IMR-90 (cell line): ENCODE measurements around the gene KRT7. TPM values are rescaled to one million over a fixed set of nuclear protein-coding genes. Genes with fewer than 3 reads are reported as not detected.
A peak's percentile ranks its signal among the peaks of the same experiment; 100 is the strongest.

ENCODE experiments used
- ATAC-seq: fragments of 200-7000 bp; cut with Tn5 transposase; 2 replicates; pipeline ENCODE4 v1.9.1; 2020; ENCODE audit warnings: low read depth, mild to moderate bottlenecking, moderate library complexity
- BruUV-seq: library from RNA; stranded (reverse); fragments of 400-500 nt; replicated peaks from 2 replicates; lab custom pipeline; 2021; lab: Mats Ljungman, UMichigan
- CTCF ChIA-PET: fragments of 300-600 bp; formaldehyde crosslinking; extraction: SDS; loops from one replicate; lab custom pipeline; 2021; ENCODE audit warnings: antibody characterized with exemption; lab: Yijun Ruan, JAX
- POLR2A ChIA-PET: fragments of 300-600 bp; sonication (Branson Sonifier 250); formaldehyde crosslinking; loops from one replicate; lab custom pipeline; 2022; ENCODE audit warnings: antibody characterized with exemption; ENCODE audit not compliant: unreplicated experiment; lab: Charles Lee
- DNase-seq: peaks from one replicate; pipeline ENCODE4 v3.0.0; 2013
- H2AFZ ChIP-seq: replicated peaks from 2 replicates; pipeline ENCODE3; 2013; ENCODE audit warnings: low read length, mild to moderate bottlenecking; ENCODE audit not compliant: poor library complexity
- H2AK5ac ChIP-seq: 2 replicates; pipeline ENCODE4 v1.6.1; 2013; ENCODE audit warnings: low read depth, low read length, inconsistent platforms
- H2AK9ac ChIP-seq: replicated peaks from 2 replicates; pipeline ENCODE3; 2013; ENCODE audit warnings: mild to moderate bottlenecking, low read depth, low read length, moderate library complexity; ENCODE audit not compliant: poor library complexity
- H2BK120ac ChIP-seq: 2 replicates; pipeline ENCODE4 v1.6.1; 2013; ENCODE audit warnings: low read depth, low read length, inconsistent platforms
- H2BK15ac ChIP-seq: 3 replicates; pipeline ENCODE4 v1.6.1; 2013; ENCODE audit warnings: low read depth, low read length, inconsistent platforms
- H2BK20ac ChIP-seq: 2 replicates; pipeline ENCODE4 v1.6.1; 2013; ENCODE audit warnings: low read depth, mild to moderate bottlenecking, inconsistent platforms, low read length, moderate library complexity
- H2BK5ac ChIP-seq: 2 replicates; pipeline ENCODE4 v1.6.1; 2013; ENCODE audit warnings: mild to moderate bottlenecking, low read depth, low read length, inconsistent platforms; ENCODE audit not compliant: poor library complexity, severe bottlenecking
- H3K14ac ChIP-seq: replicated peaks from 2 replicates; pipeline ENCODE4 v1.6.1; 2013; ENCODE audit warnings: low read depth, low read length, inconsistent platforms
- H3K18ac ChIP-seq: 2 replicates; pipeline ENCODE4 v1.6.1; 2013; ENCODE audit warnings: low read depth, low read length, control low read depth
- H3K23ac ChIP-seq: 2 replicates; pipeline ENCODE4 v1.6.1; 2013; ENCODE audit warnings: low read depth, low read length, inconsistent platforms
- H3K27ac ChIP-seq: 2 replicates; pipeline ENCODE4 v1.5.1; 2013; ENCODE audit warnings: mild to moderate bottlenecking, control low read depth, low read length; ENCODE audit not compliant: insufficient read depth
- H3K27me3 ChIP-seq: 2 replicates; pipeline ENCODE4 v1.6.1; 2013; ENCODE audit warnings: low read length; ENCODE audit not compliant: control insufficient read depth, insufficient read depth
- H3K36me3 ChIP-seq: 2 replicates; pipeline ENCODE4 v1.6.1; 2013; ENCODE audit warnings: low read length, mixed read lengths; ENCODE audit not compliant: control insufficient read depth, insufficient read depth
- H3K4ac ChIP-seq: 2 replicates; pipeline ENCODE4 v1.6.1; 2013; ENCODE audit warnings: low read depth, low read length, inconsistent platforms
- H3K4me1 ChIP-seq: 2 replicates; pipeline ENCODE4 v1.6.1; 2013; ENCODE audit warnings: low read length, mixed read lengths; ENCODE audit not compliant: control insufficient read depth, insufficient read depth
- H3K4me2 ChIP-seq: 2 replicates; pipeline ENCODE4 v1.6.1; 2013; ENCODE audit warnings: low read depth, mild to moderate bottlenecking, control low read depth, low read length, moderate library complexity
- H3K4me3 ChIP-seq: 2 replicates; pipeline ENCODE4 v1.5.1; 2013; ENCODE audit warnings: low read depth, mild to moderate bottlenecking, control low read depth, low read length, moderate library complexity; ENCODE audit not compliant: insufficient read depth
- H3K56ac ChIP-seq: 2 replicates; pipeline ENCODE4 v1.6.1; 2013; ENCODE audit warnings: low read length, inconsistent platforms; ENCODE audit not compliant: insufficient read depth; ENCODE audit errors: extremely low read depth
- H3K79me1 ChIP-seq, 2 experiments: 2 replicates each; pipeline ENCODE4 v1.6.1; 2013; ENCODE audit warnings: low read length in 2 of 2, inconsistent platforms in 1 of 2, low read depth in 1 of 2
- H3K9ac ChIP-seq: 2 replicates; pipeline ENCODE4 v1.6.1; 2013; ENCODE audit warnings: low read depth, low read length, control low read depth
- H3K9me1 ChIP-seq: 2 replicates; pipeline ENCODE4 v1.6.1; 2013; ENCODE audit warnings: low read length, inconsistent platforms; ENCODE audit not compliant: insufficient read depth
- H3K9me3 ChIP-seq: 2 replicates; pipeline ENCODE4 v1.6.1; 2013; ENCODE audit warnings: low read length; ENCODE audit not compliant: control insufficient read depth, insufficient read depth
- H4K20me1 ChIP-seq: 2 replicates; pipeline ENCODE4 v1.6.1; 2013; ENCODE audit warnings: low read length, inconsistent platforms; ENCODE audit not compliant: insufficient read depth
- H4K5ac ChIP-seq: 2 replicates; pipeline ENCODE4 v1.6.1; 2013; ENCODE audit warnings: mild to moderate bottlenecking, low read depth, low read length, control low read depth
- H4K8ac ChIP-seq, 2 experiments: 2 replicates each; pipeline ENCODE4 v1.6.1; 2013; ENCODE audit warnings: low read depth in 2 of 2, low read length in 2 of 2, control low read depth in 1 of 2, inconsistent platforms in 1 of 2
- H4K91ac ChIP-seq: 2 replicates; pipeline ENCODE4 v1.6.1; 2013; ENCODE audit warnings: low read depth, low read length, inconsistent platforms; ENCODE audit not compliant: insufficient read depth
- BHLHE40 ChIP-seq: fragments of 150-350 bp; IDR thresholded peaks from 2 replicates; pipeline ENCODE4 v1.6.1; 2016; ENCODE audit warnings: mild to moderate bottlenecking, low read depth, low read length
- CEBPB ChIP-seq: IDR thresholded peaks from 2 replicates; pipeline ENCODE4 v1.6.1; 2012; ENCODE audit warnings: low read depth, low read length, improper control_type of control experiment
- CHD1 ChIP-seq: IDR thresholded peaks from 2 replicates; pipeline ENCODE4 v1.6.1; 2012; ENCODE audit warnings: low read depth, low read length, improper control_type of control experiment
- FOS ChIP-seq: fragments of 150-350 bp; IDR thresholded peaks from 2 replicates; pipeline ENCODE4 v1.6.1; 2016; ENCODE audit warnings: low read depth, low read length
- MAFK ChIP-seq: IDR thresholded peaks from 2 replicates; pipeline ENCODE4 v1.6.1; 2012; ENCODE audit warnings: low read depth, low read length, improper control_type of control experiment
- MXI1 ChIP-seq: IDR thresholded peaks from 2 replicates; pipeline ENCODE4 v1.6.1; 2012; ENCODE audit warnings: low read depth, mild to moderate bottlenecking, low read length, moderate library complexity, borderline replicate concordance
- NFE2L2 ChIP-seq: fragments of 150-350 bp; IDR thresholded peaks from 2 replicates; pipeline ENCODE4 v1.6.1; 2016; ENCODE audit warnings: low read depth, mild to moderate bottlenecking, low read length
- POLR2A ChIP-seq: IDR thresholded peaks from 2 replicates; pipeline ENCODE4 v1.6.1; 2012; ENCODE audit warnings: mild to moderate bottlenecking, low read depth, low read length
- RAD21 ChIP-seq: IDR thresholded peaks from 2 replicates; pipeline ENCODE4 v1.6.1; 2012; ENCODE audit warnings: low read length, improper control_type of control experiment
- RCOR1 ChIP-seq: IDR thresholded peaks from 2 replicates; pipeline ENCODE4 v1.6.1; 2012; ENCODE audit warnings: mild to moderate bottlenecking, low read length, improper control_type of control experiment; ENCODE audit not compliant: insufficient replicate concordance
- RFX5 ChIP-seq: IDR thresholded peaks from 2 replicates; pipeline ENCODE4 v1.8.0; 2012; ENCODE audit warnings: low read depth, mild to moderate bottlenecking, low read length, moderate library complexity
- SMC3 ChIP-seq: fragments of 150-350 bp; IDR thresholded peaks from 2 replicates; pipeline ENCODE4 v1.6.1; 2016; ENCODE audit warnings: low read depth, mild to moderate bottlenecking, antibody characterized with exemption, low read length, moderate library complexity
- WGBS, 2 experiments: methylation state at CpG; one replicate each; pipeline versions ENCODE4 v1.1.5 to v1.1.7; 2013; ENCODE audit warnings: missing lambda C conversion rate in 2 of 2; ENCODE audit not compliant: insufficient read length in 1 of 2; ENCODE audit errors: extremely low coverage in 2 of 2; 5-methylcytosine and 5-hydroxymethylcytosine counted together
- dilution Hi-C: fragments of 300-500 bp; cut with HindIII; formaldehyde crosslinking; loops from one replicate; pipeline ENCODE4 v1.14.3; 2018; ENCODE audit warnings: low sequenced_read_pairs; ENCODE audit not compliant: unreplicated experiment
- in situ Hi-C: fragments of 300-500 bp; cut with MboI; formaldehyde crosslinking; loops from 3 replicates; pipeline ENCODE4 v1.14.3; 2019; ENCODE audit warnings: low sequenced_read_pairs, inconsistent platforms, mixed read lengths
- intact Hi-C: fragments of 100-400 bp; cut with micrococcal nuclease; formaldehyde crosslinking; loops from 2 replicates; pipeline ENCODE4 v1.10.0; 2022
- polyA plus RNA-seq, 3 experiments: library from polyadenylated mRNA; depleted of rRNA; stranded (reverse); fragments of >200 nt; gene quantifications; 2 replicates each; pipeline ENCODE4 v1.2.3, GENCODE V29; 2012; ENCODE audit warnings: low replicate concordance in 1 of 3
- total RNA-seq: library from RNA; depleted of rRNA; stranded (reverse); fragments of >200 nt; gene quantifications from 2 replicates; pipeline ENCODE4 v1.2.3, GENCODE V29; 2012
- TF ChIP-seq, protein P1 (sequence below): fragments of 150-350 bp; IDR thresholded peaks from 2 replicates; pipeline ENCODE4 v1.6.1; 2017; ENCODE audit warnings: mild to moderate bottlenecking, antibody characterized with exemption, low read length, low read depth
- TF ChIP-seq, protein P2 (sequence below): conservative IDR thresholded peaks from 2 replicates; pipeline ENCODE4 v1.5.1; 2012; ENCODE audit warnings: mild to moderate bottlenecking, low read depth, low read length, improper control_type of control experiment

Gene KRT7
- total and polyA plus RNA-seq, 2 of the 4 experiments (the other 2 are of a cell fraction) = 0.54 to 1.7 TPM

DNA sequence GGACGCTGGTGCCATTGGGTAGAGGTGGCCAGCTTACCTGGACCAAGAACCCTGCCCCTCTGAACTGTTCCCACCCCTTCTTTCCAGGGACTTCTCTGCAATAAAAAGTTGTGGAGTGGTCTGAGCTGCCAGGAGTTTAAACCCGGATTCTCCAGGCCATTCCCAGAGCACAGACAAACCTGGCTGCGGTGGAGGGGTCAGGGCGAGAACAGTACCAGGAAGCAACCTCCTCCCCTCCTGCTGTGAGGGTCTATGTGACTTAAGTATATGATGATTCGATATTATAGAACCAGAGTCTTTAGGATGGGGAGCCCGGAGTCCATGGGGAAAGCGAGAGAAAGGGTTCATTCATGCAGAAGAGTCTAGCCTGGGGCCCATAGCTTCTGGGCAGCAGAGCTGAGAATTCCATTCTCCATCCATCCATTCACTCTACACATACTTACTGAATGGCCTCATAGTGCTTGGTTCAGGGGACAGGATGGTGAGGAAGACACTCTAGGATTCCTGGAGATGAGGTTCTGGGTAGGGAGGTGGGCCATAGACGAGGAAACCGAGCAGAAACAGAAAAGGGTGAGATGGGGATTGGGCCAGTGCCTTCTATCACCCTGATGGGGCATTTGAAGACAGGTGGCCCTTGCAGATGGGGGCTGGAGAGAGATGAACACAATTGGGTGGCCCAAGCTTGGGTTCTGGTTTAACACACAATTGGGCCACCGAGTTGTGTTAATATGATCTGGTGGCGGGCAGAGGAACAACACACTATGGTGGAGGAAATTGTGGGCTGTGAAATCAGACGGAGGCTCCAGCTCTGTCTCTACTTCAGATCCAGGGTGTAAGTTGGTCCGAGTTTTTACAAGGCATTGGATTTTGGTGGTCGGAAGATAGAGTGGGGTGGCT, 46.6 kb downstream of the KRT7 start:
- Histone ChIP-seq H2AK9ac (peak overlapping the region; percentile 95), H3K4me1 (peaks cover 24% of the 10 kb centered on the region), H2BK15ac (peak overlapping the region; percentile 100), H3K4me3 (no peak overlapping the region), H4K8ac (peak overlapping the region; percentile 91 to 99), H3K9me1 (peaks cover 47% of the 10 kb centered on the region), H3K18ac (peak overlapping the region; percentile 85), H3K79me1 (peaks cover 0 to 8% of the 10 kb centered on the region in 2 experiments; a peak in 1 of 4 replicates), H3K27me3 (peaks cover under 1% of the 10 kb centered on the region; the same call in 1 of the 2 replicates), H4K91ac (peak overlapping the region; percentile 100), H3K23ac (peak overlapping the region; percentile 98), H3K9ac (peak overlapping the region; percentile 60), H2BK120ac (peak overlapping the region; percentile 99), H3K9me3 (no peaks in the 10 kb centered on the region), H2BK20ac (peak overlapping the region; percentile 99), H3K27ac (peak overlapping the region; percentile 91), H3K36me3 (no peaks in the 10 kb centered on the region), H3K56ac (peak overlapping the region; percentile 99), H2AK5ac (peak overlapping the region; percentile 100), H2BK5ac (peak overlapping the region; percentile 93), H4K20me1 (peaks cover 5% of the 10 kb centered on the region; the same call in 1 of the 2 replicates), H3K14ac (peak overlapping the region; percentile 99), H2AFZ (peak overlapping the region; percentile 92), H4K5ac (peak overlapping the region; percentile 92), H3K4me2 (peak overlapping the region; percentile 19), H3K4ac (peak overlapping the region; percentile 100)
- DNase-seq (peak; percentile 13), ATAC-seq (no peak)
- ChIA-PET CTCF (interaction anchor here (0.6 to 2.9 kb wide), 29 partner anchors 9 to 1485 kb away, joined by 3 to 14 read pairs (median 4); partner anchors contain the start of gene KRT80), POLR2A (interaction anchor here (0.9 kb wide), 1 partner anchor 42 kb away, joined by 3 read pairs; no protein-coding TSS in a partner anchor)
- no TSS peak for BruUV-seq
- WGBS, 2 experiments = 100% methylated on average over 2 of the region's 14 CpGs; no CpG with 5 or more reads in 1 of the 2 experiments
- dilution Hi-C loops (no loop called here), in situ Hi-C loops (no loop called here), intact Hi-C loops (loop anchor here (1.0 to 10.0 kb wide), 5 partner anchors 47 to 595 kb away; partner anchors contain the start of gene KRT7)
- TF ChIP-seq FOS (no peak), CEBPB (no peak), RCOR1 (no peak), POLR2A (no peak), NFE2L2 (no peak), SMC3 (no peak), RAD21 (no peak), MAFK (no peak), RFX5 (no peak), BHLHE40 (no peak), CHD1 (no peak), MXI1 (no peak)
- TF ChIP-seq, protein P1, sequence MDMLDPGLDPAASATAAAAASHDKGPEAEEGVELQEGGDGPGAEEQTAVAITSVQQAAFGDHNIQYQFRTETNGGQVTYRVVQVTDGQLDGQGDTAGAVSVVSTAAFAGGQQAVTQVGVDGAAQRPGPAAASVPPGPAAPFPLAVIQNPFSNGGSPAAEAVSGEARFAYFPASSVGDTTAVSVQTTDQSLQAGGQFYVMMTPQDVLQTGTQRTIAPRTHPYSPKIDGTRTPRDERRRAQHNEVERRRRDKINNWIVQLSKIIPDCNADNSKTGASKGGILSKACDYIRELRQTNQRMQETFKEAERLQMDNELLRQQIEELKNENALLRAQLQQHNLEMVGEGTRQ = no peak
- TF ChIP-seq, protein P2, sequence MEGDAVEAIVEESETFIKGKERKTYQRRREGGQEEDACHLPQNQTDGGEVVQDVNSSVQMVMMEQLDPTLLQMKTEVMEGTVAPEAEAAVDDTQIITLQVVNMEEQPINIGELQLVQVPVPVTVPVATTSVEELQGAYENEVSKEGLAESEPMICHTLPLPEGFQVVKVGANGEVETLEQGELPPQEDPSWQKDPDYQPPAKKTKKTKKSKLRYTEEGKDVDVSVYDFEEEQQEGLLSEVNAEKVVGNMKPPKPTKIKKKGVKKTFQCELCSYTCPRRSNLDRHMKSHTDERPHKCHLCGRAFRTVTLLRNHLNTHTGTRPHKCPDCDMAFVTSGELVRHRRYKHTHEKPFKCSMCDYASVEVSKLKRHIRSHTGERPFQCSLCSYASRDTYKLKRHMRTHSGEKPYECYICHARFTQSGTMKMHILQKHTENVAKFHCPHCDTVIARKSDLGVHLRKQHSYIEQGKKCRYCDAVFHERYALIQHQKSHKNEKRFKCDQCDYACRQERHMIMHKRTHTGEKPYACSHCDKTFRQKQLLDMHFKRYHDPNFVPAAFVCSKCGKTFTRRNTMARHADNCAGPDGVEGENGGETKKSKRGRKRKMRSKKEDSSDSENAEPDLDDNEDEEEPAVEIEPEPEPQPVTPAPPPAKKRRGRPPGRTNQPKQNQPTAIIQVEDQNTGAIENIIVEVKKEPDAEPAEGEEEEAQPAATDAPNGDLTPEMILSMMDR = no peak
